ENCODE data around the gene RELA.

DNA sequence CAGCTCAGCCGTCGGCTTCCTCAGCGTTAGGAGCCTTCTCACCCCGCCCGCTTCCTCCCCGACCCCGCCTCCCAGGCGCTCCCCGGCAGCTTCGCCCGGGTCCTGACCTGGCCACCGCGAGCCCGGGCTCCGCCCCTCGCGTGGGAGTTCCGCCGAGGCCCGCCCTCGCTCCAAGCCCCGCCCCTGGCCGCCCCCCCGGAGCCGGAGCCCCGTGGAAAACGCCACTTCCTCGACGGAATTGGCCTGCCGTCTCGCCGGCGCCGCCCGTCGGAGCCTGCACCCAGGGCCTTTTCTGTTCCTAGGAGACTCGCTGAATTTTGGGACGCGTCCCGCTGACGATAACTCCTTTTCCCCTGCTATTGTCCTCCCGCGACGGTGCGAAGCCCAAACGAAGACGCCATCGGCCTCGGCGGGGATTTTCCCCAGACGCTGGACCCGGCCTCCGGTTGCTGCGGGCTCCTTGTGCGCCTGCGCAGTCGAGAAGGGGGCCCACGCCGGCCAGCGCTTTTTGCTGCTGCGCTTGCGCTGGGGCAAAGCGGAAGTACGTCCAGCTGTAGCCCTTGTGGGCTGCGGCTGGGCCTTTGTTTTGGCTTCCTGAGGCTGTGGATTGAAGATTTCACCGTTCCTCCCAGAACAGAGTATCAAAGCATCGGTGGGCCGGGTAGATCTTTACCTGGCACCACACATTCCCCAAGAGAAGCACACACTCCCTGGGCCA, 10.0 kb downstream of the RELA start:
- TF ChIP-seq, protein P1, sequence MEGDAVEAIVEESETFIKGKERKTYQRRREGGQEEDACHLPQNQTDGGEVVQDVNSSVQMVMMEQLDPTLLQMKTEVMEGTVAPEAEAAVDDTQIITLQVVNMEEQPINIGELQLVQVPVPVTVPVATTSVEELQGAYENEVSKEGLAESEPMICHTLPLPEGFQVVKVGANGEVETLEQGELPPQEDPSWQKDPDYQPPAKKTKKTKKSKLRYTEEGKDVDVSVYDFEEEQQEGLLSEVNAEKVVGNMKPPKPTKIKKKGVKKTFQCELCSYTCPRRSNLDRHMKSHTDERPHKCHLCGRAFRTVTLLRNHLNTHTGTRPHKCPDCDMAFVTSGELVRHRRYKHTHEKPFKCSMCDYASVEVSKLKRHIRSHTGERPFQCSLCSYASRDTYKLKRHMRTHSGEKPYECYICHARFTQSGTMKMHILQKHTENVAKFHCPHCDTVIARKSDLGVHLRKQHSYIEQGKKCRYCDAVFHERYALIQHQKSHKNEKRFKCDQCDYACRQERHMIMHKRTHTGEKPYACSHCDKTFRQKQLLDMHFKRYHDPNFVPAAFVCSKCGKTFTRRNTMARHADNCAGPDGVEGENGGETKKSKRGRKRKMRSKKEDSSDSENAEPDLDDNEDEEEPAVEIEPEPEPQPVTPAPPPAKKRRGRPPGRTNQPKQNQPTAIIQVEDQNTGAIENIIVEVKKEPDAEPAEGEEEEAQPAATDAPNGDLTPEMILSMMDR (IDR thresholded peaks at IDR 0.05): peak in 1 of 6 experiments; percentile 35
- TF ChIP-seq POLR2A (IDR thresholded peaks at IDR 0.05): peak in 3 of 4 donors; percentile 58 to 67 (median 66)

Measured in esophagus squamous epithelium (tissue), 4 donors.